Large intestine (tissue), 3 donors: ENCODE data around the gene LIN37. TPM values are rescaled to one million over a fixed set of nuclear protein-coding genes. Genes with fewer than 3 reads are reported as not detected.

ENCODE experiments used
- DNase-seq, 2 donors: peaks; one replicate each; pipeline versions ENCODE4 v3.0.0 to v3.0.0-alpha.2; 2013
- H3K27ac ChIP-seq: one replicate; pipeline ENCODE4 v1.5.1; 2013; ENCODE audit warnings: low read length
- H3K27me3 ChIP-seq: 2 replicates; pipeline ENCODE4 v1.6.1; 2013; ENCODE audit warnings: low read length; ENCODE audit not compliant: control insufficient read depth, insufficient read depth
- H3K36me3 ChIP-seq: 2 replicates; pipeline ENCODE4 v1.6.1; 2013; ENCODE audit warnings: low read length; ENCODE audit not compliant: control insufficient read depth, insufficient read depth
- H3K4me1 ChIP-seq: one replicate; pipeline ENCODE4 v1.6.1; 2013; ENCODE audit warnings: low read length; ENCODE audit not compliant: control insufficient read depth, insufficient read depth
- H3K4me3 ChIP-seq: one replicate; pipeline ENCODE4 v1.5.1; 2013; ENCODE audit warnings: low read length
- H3K9me3 ChIP-seq: one replicate; pipeline ENCODE4 v1.6.1; 2013; ENCODE audit warnings: mild to moderate bottlenecking, low read depth, low read length, moderate library complexity; ENCODE audit not compliant: control insufficient read depth
- WGBS: methylation state at CpG from one replicate; pipeline ENCODE4 v1.1.5; 2013; ENCODE audit warnings: low lambda C conversion rate; ENCODE audit not compliant: insufficient coverage; 5-methylcytosine and 5-hydroxymethylcytosine counted together
- polyA plus RNA-seq: library from polyadenylated mRNA; unstranded; fragments of 120-200 nt; gene quantifications from one replicate; pipeline ENCODE4 v1.2.1, GENCODE V29; 2013

The LIN37 gene
- polyA plus RNA-seq, 1 donor: 11.3 TPM

DNA sequence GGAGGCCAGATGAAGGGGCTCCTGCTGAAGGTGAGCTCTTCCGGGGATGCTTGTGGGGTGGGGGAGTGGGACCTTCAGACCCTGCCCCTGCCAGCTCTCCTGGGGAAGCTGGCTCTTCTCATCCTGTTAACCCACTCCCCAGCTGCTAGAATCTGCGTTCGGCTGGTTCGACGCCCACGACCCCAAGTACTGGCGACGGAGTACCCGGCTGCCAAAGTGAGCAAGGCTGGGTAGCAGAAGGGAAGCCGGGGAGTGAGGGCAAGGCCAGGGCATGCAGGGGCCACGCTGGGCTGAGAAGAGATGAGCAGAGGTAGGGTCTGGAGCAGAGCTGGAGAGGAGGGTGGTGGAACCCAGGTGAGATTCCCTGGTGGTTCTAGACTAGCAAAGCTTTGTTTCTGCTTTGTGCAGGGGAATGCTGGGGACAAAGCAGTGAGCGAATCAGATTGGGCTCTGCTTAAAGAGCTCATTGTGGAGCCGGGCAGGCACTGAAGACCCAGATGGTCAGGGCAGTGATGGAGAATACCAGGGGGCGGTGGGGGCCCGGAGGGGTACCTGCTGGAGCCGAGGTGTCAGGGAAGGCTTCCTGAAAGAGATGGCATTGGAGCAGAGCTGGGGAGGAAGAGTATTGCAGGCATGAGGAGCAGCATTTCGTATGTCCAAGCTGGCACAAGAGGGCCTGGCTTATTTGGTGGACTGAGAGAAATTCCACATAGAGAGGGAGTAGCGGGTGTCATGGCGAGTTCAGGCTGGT is 20.2 kb upstream of the LIN37 start:
- peaks cover 97% of the 10 kb centered on the region for H3K36me3 ChIP-seq

DNA sequence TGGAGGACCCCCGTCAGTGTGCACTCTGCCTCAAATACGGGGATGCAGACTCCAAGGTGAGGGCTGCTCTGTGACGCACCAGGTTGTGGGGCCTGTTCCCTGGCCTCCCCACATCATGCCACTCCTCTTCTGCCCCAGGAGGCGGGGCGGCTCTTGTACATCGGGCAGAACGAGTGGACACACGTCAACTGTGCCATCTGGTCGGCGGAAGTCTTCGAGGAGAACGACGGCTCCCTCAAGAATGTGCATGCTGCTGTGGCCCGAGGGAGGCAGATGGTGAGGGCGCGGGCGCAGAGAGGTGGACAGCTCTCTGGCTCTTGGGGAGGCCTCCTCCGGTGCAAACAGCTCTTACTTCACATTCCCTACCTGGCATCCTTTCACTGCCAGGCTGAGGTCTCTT is 19.4 kb upstream of the LIN37 start:
- Histone ChIP-seq H3K9me3 (no peaks in the 10 kb centered on the region), H3K27me3 (no peaks in the 10 kb centered on the region), H3K4me3 (no peak overlapping the region), H3K27ac (no peak overlapping the region), H3K4me1 (no peaks in the 10 kb centered on the region), H3K36me3 (peaks cover 97% of the 10 kb centered on the region)
- DNase-seq: no peak
- no CpG with 5 or more reads among the region's 18 CpGs for WGBS

More for the DNA sequence above, 20.2 kb upstream of the LIN37 start:
- WGBS: 93% methylated on average over 3 of the region's 19 CpGs
- H3K27me3 ChIP-seq: no peaks in the 10 kb centered on the region
- H3K27ac ChIP-seq: no peak overlapping the region
- no peak for DNase-seq
- no peaks in the 10 kb centered on the region for H3K4me1 ChIP-seq
- no peaks in the 10 kb centered on the region for H3K9me3 ChIP-seq
- H3K4me3 ChIP-seq: no peak overlapping the region

DNA sequence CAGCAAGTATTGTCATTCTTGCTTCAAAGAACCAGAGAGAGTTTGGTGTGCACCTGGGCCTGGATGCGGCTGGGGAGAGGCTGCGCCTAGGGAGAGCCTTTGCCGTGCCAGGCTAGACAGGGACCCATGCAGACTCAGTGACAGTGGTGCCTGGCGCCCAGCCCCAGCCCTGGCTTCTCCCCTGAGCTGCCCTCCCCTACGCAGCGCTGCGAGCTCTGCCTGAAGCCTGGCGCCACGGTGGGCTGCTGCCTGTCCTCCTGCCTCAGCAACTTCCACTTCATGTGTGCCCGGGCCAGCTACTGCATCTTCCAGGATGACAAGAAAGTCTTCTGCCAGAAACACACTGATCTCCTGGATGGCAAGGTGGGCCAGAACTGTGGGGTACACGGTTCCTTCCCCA is 18.6 kb upstream of the LIN37 start:
- no CpG with 5 or more reads among the region's 11 CpGs for WGBS
- Histone ChIP-seq H3K36me3 (peaks cover 97% of the 10 kb centered on the region), H3K9me3 (no peaks in the 10 kb centered on the region), H3K27me3 (no peaks in the 10 kb centered on the region), H3K4me3 (no peak overlapping the region), H3K4me1 (no peaks in the 10 kb centered on the region), H3K27ac (no peak overlapping the region)
- no peak for DNase-seq

DNA sequence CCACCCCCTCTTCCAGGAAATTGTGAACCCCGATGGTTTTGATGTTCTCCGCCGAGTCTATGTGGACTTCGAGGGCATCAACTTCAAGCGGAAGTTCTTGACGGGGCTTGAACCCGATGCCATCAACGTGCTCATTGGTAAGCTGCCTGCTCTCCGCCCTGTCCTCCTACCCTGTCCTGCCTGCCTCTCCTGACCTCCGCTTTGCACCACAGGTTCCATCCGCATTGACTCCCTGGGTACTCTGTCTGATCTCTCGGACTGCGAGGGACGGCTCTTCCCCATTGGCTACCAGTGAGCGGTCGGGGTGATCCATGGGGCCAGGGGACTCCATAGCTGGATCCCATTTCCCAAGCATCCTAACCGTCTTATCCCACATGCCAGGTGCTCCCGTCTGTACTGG is 18.1 kb upstream of the LIN37 start:
- H3K27ac ChIP-seq: no peak overlapping the region
- H3K27me3 ChIP-seq: no peaks in the 10 kb centered on the region
- H3K36me3 ChIP-seq: peaks cover 96% of the 10 kb centered on the region
- WGBS: no CpG with 5 or more reads among the region's 18 CpGs
- DNase-seq: no peak
- no peak overlapping the region for H3K4me3 ChIP-seq
- no peaks in the 10 kb centered on the region for H3K4me1 ChIP-seq
- no peaks in the 10 kb centered on the region for H3K9me3 ChIP-seq

DNA sequence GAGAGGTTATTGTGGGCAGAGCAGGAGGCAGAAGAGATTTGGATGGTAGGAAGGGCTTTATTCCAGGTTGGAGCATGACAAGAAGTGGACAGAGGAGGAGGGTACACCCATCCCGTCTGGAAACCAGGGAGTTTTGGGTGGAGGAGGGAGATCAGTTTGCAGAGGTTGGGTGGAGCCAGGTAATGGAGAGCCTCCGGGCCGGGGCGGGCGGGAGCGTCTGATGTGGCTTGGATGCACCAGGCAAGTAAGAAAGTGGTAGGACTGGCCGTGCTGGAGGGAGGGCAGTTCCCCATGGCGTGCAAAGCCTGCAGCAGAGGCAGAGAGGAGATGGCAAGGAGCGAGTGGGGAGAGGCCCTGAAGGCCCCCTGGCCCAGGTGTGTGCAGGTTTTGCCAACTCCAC is 17.0 kb upstream of the LIN37 start:
- DNase-seq: no peak
- peaks cover 95% of the 10 kb centered on the region for H3K36me3 ChIP-seq
- no peak overlapping the region for H3K27ac ChIP-seq
- no peak overlapping the region for H3K4me3 ChIP-seq
- no CpG with 5 or more reads among the region's 9 CpGs for WGBS
- H3K9me3 ChIP-seq: no peaks in the 10 kb centered on the region
- H3K4me1 ChIP-seq: no peaks in the 10 kb centered on the region
- no peaks in the 10 kb centered on the region for H3K27me3 ChIP-seq

DNA sequence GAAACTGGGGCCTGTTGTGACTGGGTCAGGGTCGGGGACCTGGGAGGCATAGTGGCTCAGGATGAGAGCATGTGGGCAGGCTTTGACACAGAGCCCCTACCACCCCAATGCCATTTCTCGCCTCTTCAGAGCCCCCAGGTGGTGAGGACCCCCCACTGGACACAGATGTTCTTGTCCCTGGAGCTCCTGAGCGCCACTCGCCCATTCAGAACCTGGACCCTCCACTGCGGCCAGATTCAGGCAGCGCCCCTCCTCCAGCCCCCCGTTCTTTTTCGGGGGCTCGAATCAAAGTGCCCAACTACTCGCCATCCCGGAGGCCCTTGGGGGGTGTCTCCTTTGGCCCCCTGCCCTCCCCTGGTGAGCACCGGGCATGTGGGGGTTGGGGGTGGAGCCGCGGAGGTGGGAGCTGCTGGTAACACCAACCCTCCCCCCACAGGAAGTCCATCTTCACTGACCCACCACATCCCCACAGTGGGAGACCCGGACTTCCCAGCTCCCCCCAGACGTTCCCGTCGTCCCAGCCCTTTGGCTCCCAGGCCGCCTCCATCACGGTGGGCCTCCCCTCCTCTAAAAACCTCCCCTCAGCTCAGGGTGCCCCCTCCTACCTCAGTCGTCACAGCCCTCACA is 16.5 kb upstream of the LIN37 start:
- no peak for DNase-seq
- H3K36me3 ChIP-seq: peaks cover 96% of the 10 kb centered on the region
- WGBS: no CpG with 5 or more reads among the region's 21 CpGs

DNA sequence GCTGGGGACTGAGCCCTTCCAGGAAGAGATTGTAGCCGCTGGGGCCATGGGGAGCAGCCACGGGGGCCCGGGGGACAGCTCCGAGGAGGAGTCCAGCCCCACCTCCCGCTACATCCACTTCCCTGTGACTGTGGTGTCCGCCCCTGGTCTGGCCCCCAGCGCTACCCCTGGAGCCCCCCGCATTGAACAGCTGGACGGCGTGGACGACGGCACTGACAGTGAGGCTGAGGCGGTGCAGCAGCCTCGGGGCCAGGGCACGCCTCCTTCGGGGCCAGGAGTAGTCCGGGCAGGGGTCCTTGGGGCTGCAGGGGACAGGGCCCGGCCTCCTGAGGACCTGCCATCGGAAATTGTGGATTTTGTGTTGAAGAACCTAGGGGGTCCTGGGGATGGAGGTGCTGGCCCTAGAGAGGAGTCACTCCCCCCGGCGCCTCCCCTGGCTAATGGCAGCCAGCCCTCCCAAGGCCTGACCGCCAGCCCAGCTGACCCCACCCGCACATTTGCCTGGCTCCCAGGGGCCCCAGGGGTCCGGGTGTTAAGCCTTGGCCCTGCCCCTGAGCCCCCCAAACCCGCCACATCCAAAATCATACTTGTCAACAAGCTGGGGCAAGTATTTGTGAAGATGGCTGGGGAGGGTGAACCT is 15.7 kb upstream of the LIN37 start:
- DNase-seq: no peak
- Histone ChIP-seq H3K27ac (no peak overlapping the region), H3K36me3 (peaks cover 95% of the 10 kb centered on the region), H3K4me3 (no peak overlapping the region), H3K4me1 (no peaks in the 10 kb centered on the region), H3K27me3 (no peaks in the 10 kb centered on the region), H3K9me3 (no peaks in the 10 kb centered on the region)
- WGBS: no CpG with 5 or more reads among the region's 25 CpGs

More for the DNA sequence above, 16.5 kb upstream of the LIN37 start:
- Histone ChIP-seq H3K9me3 (no peaks in the 10 kb centered on the region), H3K4me1 (no peaks in the 10 kb centered on the region), H3K27me3 (no peaks in the 10 kb centered on the region), H3K4me3 (no peak overlapping the region), H3K27ac (no peak overlapping the region)

DNA sequence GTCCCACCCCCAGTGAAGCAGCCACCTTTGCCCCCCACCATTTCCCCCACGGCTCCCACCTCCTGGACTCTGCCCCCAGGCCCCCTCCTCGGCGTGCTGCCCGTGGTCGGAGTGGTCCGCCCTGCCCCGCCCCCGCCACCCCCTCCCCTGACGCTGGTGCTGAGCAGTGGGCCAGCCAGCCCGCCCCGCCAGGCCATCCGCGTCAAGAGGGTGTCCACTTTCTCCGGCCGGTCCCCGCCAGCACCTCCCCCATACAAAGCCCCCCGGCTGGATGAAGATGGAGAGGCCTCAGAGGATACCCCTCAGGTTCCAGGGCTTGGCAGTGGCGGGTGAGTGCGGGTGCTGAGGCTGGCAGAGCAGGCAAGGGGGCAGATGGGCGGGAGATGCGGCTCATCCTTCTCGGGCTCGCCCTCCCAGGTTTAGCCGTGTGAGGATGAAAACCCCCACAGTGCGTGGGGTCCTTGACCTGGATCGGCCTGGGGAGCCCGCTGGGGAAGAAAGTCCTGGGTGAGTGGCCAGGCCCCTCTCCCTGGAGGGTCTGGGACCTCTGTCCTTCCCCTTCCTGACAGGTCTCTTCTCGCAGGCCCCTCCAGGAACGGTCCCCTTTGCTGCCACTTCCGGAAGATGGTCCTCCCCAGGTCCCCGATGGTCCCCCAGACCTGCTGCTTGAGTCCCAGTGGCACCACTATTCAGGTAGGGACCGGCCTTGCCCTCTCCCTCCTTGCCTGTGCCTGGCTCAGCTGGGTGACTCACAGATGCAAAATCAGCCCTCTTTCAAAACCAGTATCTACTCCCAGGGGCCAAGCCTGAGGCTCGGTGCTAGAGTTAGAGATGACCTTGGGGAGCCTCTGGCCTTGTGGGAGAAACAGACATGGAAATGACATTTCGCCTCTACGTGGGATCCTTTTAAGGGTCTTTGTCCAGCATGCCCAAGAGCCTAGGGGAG is 14.9 kb upstream of the LIN37 start:
- Histone ChIP-seq H3K27ac (no peak overlapping the region), H3K27me3 (no peaks in the 10 kb centered on the region), H3K4me1 (no peaks in the 10 kb centered on the region), H3K9me3 (no peaks in the 10 kb centered on the region), H3K4me3 (no peak overlapping the region), H3K36me3 (peaks cover 94% of the 10 kb centered on the region)
- no CpG with 5 or more reads among the region's 35 CpGs for WGBS
- no peak for DNase-seq

DNA sequence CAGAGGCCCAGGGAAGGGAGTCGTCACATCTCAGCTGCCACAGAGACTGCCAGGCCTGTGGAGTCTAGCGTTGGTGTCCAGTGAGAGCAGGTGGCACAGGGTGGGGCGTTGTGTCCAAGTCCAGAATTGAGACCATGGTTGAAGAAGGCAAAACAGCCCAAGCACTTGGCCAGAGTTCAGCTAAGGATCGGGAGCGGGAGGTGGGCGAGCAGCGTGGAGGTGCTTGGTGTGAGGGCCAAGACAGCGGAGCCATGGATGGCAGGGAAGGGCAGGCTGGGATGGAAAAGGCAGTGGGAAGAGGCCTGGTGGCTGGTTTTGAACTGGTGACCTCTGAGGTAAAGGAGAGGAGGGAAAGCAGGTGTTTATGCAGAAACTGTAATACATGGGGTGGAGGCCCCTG is 14.1 kb upstream of the LIN37 start:
- peaks cover 94% of the 10 kb centered on the region for H3K36me3 ChIP-seq
- H3K27ac ChIP-seq: no peak overlapping the region
- WGBS: no CpG with 5 or more reads among the region's 8 CpGs
- H3K4me3 ChIP-seq: no peak overlapping the region
- DNase-seq: no peak
- no peaks in the 10 kb centered on the region for H3K27me3 ChIP-seq
- no peaks in the 10 kb centered on the region for H3K4me1 ChIP-seq
- no peaks in the 10 kb centered on the region for H3K9me3 ChIP-seq

DNA sequence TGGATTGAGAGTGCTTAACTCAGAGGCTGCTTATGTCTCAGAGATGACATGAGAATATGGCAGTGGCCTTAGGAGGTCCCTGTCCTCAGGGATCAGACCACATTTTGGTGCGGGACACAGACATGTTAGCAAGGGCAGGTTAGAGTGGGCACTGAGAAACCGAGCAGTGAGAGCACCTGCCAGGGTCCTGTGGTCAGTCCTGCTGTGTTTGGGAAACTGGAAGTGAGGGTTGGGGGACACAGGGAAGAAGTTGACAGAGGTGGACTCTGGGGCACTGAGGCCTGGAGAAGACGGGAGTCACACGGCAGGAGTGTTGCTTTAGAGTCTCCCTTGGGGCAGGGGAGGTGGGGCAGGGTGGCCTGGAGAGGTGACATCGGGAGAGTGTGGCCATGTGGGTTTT is 13.5 kb upstream of the LIN37 start:
- no CpG with 5 or more reads among the region's 5 CpGs for WGBS
- no peak for DNase-seq
- peaks cover 88% of the 10 kb centered on the region for H3K36me3 ChIP-seq
- H3K4me1 ChIP-seq: peaks cover 2% of the 10 kb centered on the region
- H3K4me3 ChIP-seq: no peak overlapping the region
- no peak overlapping the region for H3K27ac ChIP-seq
- H3K27me3 ChIP-seq: no peaks in the 10 kb centered on the region
- no peaks in the 10 kb centered on the region for H3K9me3 ChIP-seq
